Measurements from ENCODE around the gene SNAPC2. TPM values are rescaled to one million over a fixed set of nuclear protein-coding genes. Genes with fewer than 3 reads are reported as not detected.
A peak's percentile ranks its signal among the peaks of the same experiment; 100 is the strongest.

The SNAPC2 gene
- total and polyA plus RNA-seq, 7 donors, result 4.6 to 16.0 (median 8.5) TPM

DNA sequence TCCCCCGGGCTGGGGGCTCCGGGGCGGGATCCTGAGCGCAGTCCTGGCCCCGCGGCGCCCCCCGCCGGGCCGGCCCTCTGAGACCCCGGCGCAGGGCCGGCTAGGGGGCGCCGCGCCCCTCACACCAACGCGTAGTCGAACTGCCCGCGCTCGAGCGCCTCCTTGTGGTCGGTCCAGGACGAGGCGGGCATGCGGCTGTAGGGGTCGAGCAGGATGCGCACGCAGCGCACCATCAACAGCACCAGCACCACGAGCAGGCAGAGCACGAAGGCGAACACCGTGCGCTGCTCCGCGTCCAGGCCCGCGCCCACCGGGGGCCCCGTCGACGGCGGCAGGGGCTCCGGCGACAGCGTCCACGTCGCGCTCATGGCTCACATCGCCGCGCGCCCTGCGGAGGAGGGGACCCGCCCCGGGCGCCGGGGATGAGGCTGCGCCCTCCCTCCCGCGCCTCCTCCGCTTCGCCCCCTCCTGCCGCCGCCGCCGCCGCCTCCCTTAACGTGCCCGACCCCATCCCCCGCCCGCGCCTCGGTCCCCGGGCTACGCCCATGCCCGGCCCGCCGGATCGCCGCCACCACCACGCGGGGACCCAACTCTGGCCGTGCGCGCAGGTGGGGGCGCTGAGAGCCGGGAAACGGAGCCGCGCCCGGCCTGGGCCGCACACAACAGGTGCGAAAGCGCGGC is 5.2 kb downstream of the SNAPC2 start:
- Histone ChIP-seq H3K4me1 (peaks cover 29% of the 10 kb centered on the region), H3K36me3 (ENCODE audit: insufficient read depth in 1 of 2, low read depth in 1 of 2) (peaks cover 3 to 26% of the 10 kb centered on the region in 2 donors), H3K27me3 (ENCODE audit: insufficient read depth in 3 of 3, low read length in 2 of 3) (no peaks in the 10 kb centered on the region), H3K9me3 (no peaks in the 10 kb centered on the region), H3K27ac (no peak overlapping the region), H3K4me3 (peak overlapping the region; percentile 55)
- no peak for ATAC-seq
- 0% methylated on average over 28 to 98 of the region's 98 CpGs for WGBS, 3 donors
- intact Hi-C loops (cut with DNase I), result loop anchor here in 1 of 2 donors (2.0 kb wide), 1 partner anchor 73 kb away; no protein-coding TSS in a partner anchor
- DNase-seq, result peak; percentile 80 to 85
- TF ChIP-seq, protein P1, sequence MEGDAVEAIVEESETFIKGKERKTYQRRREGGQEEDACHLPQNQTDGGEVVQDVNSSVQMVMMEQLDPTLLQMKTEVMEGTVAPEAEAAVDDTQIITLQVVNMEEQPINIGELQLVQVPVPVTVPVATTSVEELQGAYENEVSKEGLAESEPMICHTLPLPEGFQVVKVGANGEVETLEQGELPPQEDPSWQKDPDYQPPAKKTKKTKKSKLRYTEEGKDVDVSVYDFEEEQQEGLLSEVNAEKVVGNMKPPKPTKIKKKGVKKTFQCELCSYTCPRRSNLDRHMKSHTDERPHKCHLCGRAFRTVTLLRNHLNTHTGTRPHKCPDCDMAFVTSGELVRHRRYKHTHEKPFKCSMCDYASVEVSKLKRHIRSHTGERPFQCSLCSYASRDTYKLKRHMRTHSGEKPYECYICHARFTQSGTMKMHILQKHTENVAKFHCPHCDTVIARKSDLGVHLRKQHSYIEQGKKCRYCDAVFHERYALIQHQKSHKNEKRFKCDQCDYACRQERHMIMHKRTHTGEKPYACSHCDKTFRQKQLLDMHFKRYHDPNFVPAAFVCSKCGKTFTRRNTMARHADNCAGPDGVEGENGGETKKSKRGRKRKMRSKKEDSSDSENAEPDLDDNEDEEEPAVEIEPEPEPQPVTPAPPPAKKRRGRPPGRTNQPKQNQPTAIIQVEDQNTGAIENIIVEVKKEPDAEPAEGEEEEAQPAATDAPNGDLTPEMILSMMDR (IDR thresholded peaks at IDR 0.05), result peak; percentile 70

DNA sequence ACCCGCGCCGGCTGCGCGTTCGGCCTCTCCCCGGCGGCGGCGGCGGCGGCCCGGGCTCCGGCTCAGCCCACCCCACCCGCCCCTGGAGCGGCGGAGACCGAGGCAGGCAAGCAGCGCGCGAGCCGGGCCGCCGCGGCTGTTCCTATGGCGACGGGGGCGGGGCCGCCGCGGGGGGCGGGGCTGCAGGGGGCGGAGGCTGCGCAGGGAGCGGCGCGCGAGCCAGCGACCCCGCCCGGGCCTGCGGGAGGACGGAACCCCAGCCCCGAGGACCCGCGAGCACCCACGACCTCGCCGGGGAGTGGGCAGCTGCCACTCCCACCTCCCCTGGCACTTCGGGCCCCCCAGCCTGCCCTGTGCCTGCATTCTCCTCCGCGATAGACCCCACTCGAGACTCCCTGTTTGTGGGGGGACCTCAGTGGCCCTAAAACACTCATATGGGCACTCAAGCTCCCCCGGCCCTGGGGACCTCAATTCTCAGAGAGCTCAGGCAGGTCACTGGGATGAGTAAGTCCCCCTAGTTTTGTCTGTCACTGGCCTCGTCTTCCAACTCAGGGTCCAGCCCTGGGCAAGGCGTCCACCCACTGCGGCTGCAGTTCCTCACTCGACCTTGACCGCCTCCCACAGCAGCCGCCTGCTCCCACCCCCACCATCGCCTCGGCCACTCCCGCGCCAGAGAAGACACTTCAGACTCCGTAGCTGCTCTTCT is 6.0 kb downstream of the SNAPC2 start, which contains the start of gene CTXN1:
CTXN1 (minus strand) TSS at position 115 of the 706 bp plus-strand sequence. CDS start 597 bp downstream, outside the sequence.
- H3K27me3 ChIP-seq (ENCODE audit: insufficient read depth in 3 of 3, low read length in 2 of 3), result no peaks in the 10 kb centered on the region
- peaks cover 3 to 35% of the 10 kb centered on the region in 2 donors for H3K36me3 ChIP-seq (ENCODE audit: insufficient read depth in 1 of 2, low read depth in 1 of 2)
- peak; percentile 71 to 82 for DNase-seq
- H3K27ac ChIP-seq, result no peak within 1 kb of the TSS
- TF ChIP-seq, protein P1 (IDR thresholded peaks at IDR 0.05), result no peak
- H3K9me3 ChIP-seq, result no peaks in the 10 kb centered on the region
- ATAC-seq, result peak; percentile 29 to 62 (median 58)
- H3K4me3 ChIP-seq, result peak within 1 kb of the TSS; percentile 57
- 7 to 42% (median 14%) methylated on average over 13 to 65 of the region's 65 CpGs for WGBS, 3 donors
- intact Hi-C loops (cut with DNase I), result no loop called here
- H3K4me1 ChIP-seq, result peaks cover 29% of the 10 kb centered on the region

DNA sequence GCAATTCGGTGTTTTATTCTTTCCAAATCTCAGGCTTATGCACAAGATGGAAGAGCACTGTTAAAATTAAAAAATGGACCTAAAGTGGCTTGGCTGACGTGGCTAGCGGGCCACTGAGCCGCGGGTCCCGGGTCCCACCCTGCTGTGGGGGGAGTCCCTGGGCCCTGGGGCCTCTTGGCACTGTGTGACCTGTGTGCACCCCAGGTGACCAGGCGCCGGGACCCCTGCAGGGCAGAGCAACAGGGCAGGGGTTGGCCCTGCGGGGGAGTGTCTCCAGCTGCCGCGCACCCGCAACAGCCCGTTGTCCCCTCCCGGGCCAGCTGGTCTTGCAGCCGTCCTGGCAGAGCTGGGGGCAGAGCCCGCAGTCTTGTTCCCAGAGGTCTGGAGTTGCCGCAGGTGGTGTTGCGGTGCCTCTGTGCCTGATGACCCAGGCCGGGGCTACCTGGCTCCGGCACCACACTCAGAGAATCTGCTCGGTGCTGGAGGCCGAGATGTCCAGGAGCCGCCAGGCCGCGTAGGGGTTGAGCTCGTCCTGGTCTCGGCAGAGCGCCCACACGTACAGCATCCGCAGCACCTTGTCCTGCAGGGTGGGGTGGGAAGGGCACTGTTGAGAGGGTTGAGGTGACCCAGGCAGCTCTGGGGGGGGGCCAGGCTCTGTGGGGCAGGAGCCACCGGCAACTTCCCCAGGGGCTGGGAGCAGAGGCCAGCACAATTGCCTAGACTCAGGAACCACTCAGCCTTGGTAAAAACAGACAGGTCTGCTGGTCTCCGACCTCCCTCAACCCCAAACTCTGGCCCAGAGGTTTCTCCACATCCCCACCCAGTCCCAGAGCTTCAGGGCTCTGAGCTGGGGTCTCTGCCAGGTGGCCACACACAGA is 6.8 kb downstream of the SNAPC2 start:
- intact Hi-C loops (cut with DNase I), result no loop called here
- WGBS, 3 donors, result 53 to 76% (median 67%) methylated on average over 29 to 32 of the region's 32 CpGs
- Histone ChIP-seq H3K4me1 (peaks cover 23% of the 10 kb centered on the region), H3K27me3 (ENCODE audit: insufficient read depth in 3 of 3, low read length in 2 of 3) (no peaks in the 10 kb centered on the region), H3K4me3 (no peak overlapping the region), H3K9me3 (no peaks in the 10 kb centered on the region), H3K27ac (no peak overlapping the region), H3K36me3 (ENCODE audit: insufficient read depth in 1 of 2, low read depth in 1 of 2) (peaks cover 3 to 39% of the 10 kb centered on the region in 2 donors)
- TF ChIP-seq, protein P1 (IDR thresholded peaks at IDR 0.05), result no peak
- DNase-seq (peak; percentile 22 to 57), ATAC-seq (peak in 3 of 4 donors; percentile 8 to 22 (median 17))

DNA sequence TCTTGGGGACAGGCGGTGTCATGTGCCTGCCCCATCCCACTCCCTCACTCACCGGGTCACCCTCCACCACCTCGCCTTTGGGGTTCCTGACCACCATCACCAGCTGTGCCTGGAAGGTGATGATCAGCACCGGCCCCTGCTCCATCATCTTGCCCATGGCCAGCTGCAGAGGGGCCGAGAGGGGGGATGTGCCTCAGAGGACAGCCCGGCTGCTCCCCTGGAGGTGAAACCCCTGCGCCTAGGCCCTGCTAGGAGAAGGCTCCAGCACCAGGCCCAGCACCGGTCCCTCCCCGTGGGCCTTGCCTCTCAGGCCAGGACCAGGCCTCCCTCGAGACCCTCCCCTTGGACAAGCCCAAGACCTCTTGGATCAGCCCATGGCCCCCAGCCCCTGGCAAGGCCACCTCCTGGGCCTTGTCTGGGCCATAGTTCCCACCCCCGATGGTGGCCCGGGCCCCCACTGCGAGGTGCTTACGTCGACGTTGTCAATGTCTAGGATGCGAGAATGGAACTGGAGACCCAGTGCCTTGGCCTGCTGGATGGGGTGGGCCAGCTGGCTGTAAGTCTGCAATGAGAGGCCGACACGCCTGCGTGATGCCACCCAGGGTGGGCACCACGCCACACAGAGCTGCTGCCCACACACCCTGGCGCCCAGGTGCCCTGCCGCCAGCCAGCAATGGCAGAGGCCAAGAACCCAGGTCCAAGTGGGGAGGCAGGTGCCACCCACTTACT is 7.6 kb downstream of the SNAPC2 start:
- TF ChIP-seq, protein P1 (IDR thresholded peaks at IDR 0.05), result no peak
- 66 to 85% (median 70%) methylated on average over 22 to 23 of the region's 23 CpGs for WGBS, 3 donors
- Histone ChIP-seq H3K4me3 (no peak overlapping the region), H3K9me3 (no peaks in the 10 kb centered on the region), H3K4me1 (peaks cover 23% of the 10 kb centered on the region), H3K36me3 (ENCODE audit: insufficient read depth in 1 of 2, low read depth in 1 of 2) (peaks cover 6 to 39% of the 10 kb centered on the region in 2 donors), H3K27me3 (ENCODE audit: insufficient read depth in 3 of 3, low read length in 2 of 3) (no peaks in the 10 kb centered on the region), H3K27ac (peak overlapping the region; percentile 68)
- ATAC-seq, result peak in 2 of 4 donors; percentile 5 to 10
- intact Hi-C loops (cut with DNase I), result no loop called here
- DNase-seq, result peak; percentile 22 to 61
